WTC11 (cell line): ENCODE data around the gene EFCAB14. TPM values are rescaled to one million over a fixed set of nuclear protein-coding genes. Genes with fewer than 3 reads are reported as not detected.
"Not testable (repeated sequence)": the region's sequence is repeated elsewhere in the genome, so short reads cannot be mapped to it uniquely, and the experiment has no call there.

ENCODE experiments used
- ATAC-seq: fragments of 200-7000 bp; cut with Tn5 transposase; 2 replicates; pipeline ENCODE4 v1.10.0; 2021; ENCODE audit warnings: mild to moderate bottlenecking, moderate library complexity
- CTCF ChIA-PET: fragments of 300-600 bp; sonication (Branson Sonifier 250); formaldehyde crosslinking; loops from one replicate; lab custom pipeline; 2021; ENCODE audit warnings: antibody characterized with exemption; lab: Charles Lee
- POLR2A ChIA-PET: fragments of 350-600 bp; sonication (Branson Sonifier 250); formaldehyde crosslinking; loops from one replicate; lab custom pipeline; 2021; ENCODE audit warnings: antibody characterized with exemption; lab: Charles Lee
- DNase-seq: peaks from one replicate; pipeline ENCODE4 v3.0.0; 2021; ENCODE audit warnings: low spot score
- H3K27ac Mint-ChIP-seq: 2 replicates; pipeline ENCODE4 v1.8.0; 2021; ENCODE audit warnings: mixed read lengths
- H3K27me3 Mint-ChIP-seq: 2 replicates; pipeline ENCODE4 v1.8.0; 2021; ENCODE audit warnings: low read depth, mild to moderate bottlenecking, moderate library complexity, mixed read lengths
- H3K36me3 Mint-ChIP-seq: 2 replicates; pipeline ENCODE4 v1.8.0; 2021; ENCODE audit warnings: mixed read lengths
- H3K4me1 Mint-ChIP-seq: 2 replicates; pipeline ENCODE4 v1.8.0; 2022; ENCODE audit warnings: mixed read lengths
- H3K4me3 Mint-ChIP-seq: 2 replicates; pipeline ENCODE4 v1.8.0; 2021; ENCODE audit warnings: mild to moderate bottlenecking, moderate library complexity, mixed read lengths
- H3K9me3 Mint-ChIP-seq: 2 replicates; pipeline ENCODE4 v1.8.0; 2021; ENCODE audit warnings: mixed read lengths
- FOXP1 ChIP-seq: sonication (generic); formaldehyde crosslinking; IDR thresholded peaks from 2 replicates; pipeline ENCODE4 v1.8.0; 2022; ENCODE audit warnings: missing genetic modification reagents, mild to moderate bottlenecking, moderate library complexity, borderline replicate concordance
- JAZF1 ChIP-seq: fragments of 250-450 bp; sonication (Bioruptor Pico); IDR thresholded peaks from 2 replicates; pipeline ENCODE4 v1.9.0; 2021; ENCODE audit warnings: moderate library complexity, mild to moderate bottlenecking, inconsistent platforms
- OVOL2 ChIP-seq: fragments of 250-450 bp; sonication (Bioruptor Pico); IDR thresholded peaks from 2 replicates; pipeline ENCODE4 v1.9.0; 2021; ENCODE audit warnings: mild to moderate bottlenecking, borderline replicate concordance
- SP1 ChIP-seq: sonication (generic); formaldehyde crosslinking; conservative IDR thresholded peaks from 2 replicates; pipeline ENCODE4 v1.8.1; 2022; ENCODE audit warnings: missing genetic modification reagents
- ZNF138 ChIP-seq: sonication (generic); formaldehyde crosslinking; conservative IDR thresholded peaks from 2 replicates; pipeline ENCODE4 v1.8.1; 2022; ENCODE audit warnings: mild to moderate bottlenecking, moderate library complexity, missing genetic modification reagents
- ZNF232 ChIP-seq: sonication (generic); formaldehyde crosslinking; IDR thresholded peaks from 2 replicates; pipeline ENCODE4 v1.8.0; 2022; ENCODE audit warnings: mild to moderate bottlenecking, missing genetic modification reagents
- ZNF416 ChIP-seq: fragments of 250-450 bp; sonication (Bioruptor Pico); IDR thresholded peaks from 2 replicates; pipeline ENCODE4 v1.9.0; 2021; ENCODE audit warnings: mild to moderate bottlenecking, inconsistent platforms
- ZNF423 ChIP-seq: fragments of 250-450 bp; sonication (Bioruptor Pico); IDR thresholded peaks from 2 replicates; pipeline ENCODE4 v2.1.2; 2022; ENCODE audit warnings: mild to moderate bottlenecking, moderate library complexity
- total RNA-seq: library from RNA; stranded (reverse); gene quantifications from 3 replicates; pipeline ENCODE4 v1.2.3, GENCODE V29; 2021
- TF ChIP-seq, protein P1 (sequence below): sonication (generic); formaldehyde crosslinking; IDR thresholded peaks from 2 replicates; pipeline ENCODE4 v1.8.1; 2023; ENCODE audit warnings: mild to moderate bottlenecking, missing genetic modification reagents
- TF ChIP-seq, protein P2 (sequence below): sonication (generic); formaldehyde crosslinking; conservative IDR thresholded peaks from 2 replicates; pipeline ENCODE4 v1.8.1; 2023; ENCODE audit warnings: mild to moderate bottlenecking, low read depth, missing genetic modification reagents, moderate library complexity
- TF ChIP-seq, protein P3 (sequence below): sonication (generic); formaldehyde crosslinking; IDR thresholded peaks from 2 replicates; pipeline ENCODE4 v1.8.0; 2023; ENCODE audit warnings: mild to moderate bottlenecking, missing genetic modification reagents
- TF ChIP-seq, protein P4 (sequence below): fragments of 250-450 bp; sonication (Bioruptor Pico); IDR thresholded peaks from 2 replicates; pipeline ENCODE4 v1.9.0; 2021; ENCODE audit warnings: mild to moderate bottlenecking
- TF ChIP-seq, protein P5 (sequence below): fragments of 250-450 bp; sonication (Bioruptor Pico); conservative IDR thresholded peaks from 2 replicates; pipeline ENCODE4 v1.9.0; 2021; ENCODE audit warnings: mild to moderate bottlenecking
- TF ChIP-seq, protein P6 (sequence below): fragments of 200-600 bp; IDR thresholded peaks from 2 replicates; pipeline ENCODE4 v1.8.0; 2022; ENCODE audit warnings: antibody characterized with exemption
- TF ChIP-seq, protein P7 (sequence below): fragments of 250-450 bp; sonication (Bioruptor Pico); IDR thresholded peaks from 2 replicates; pipeline ENCODE4 v2.1.2; 2022; ENCODE audit warnings: mild to moderate bottlenecking, moderate library complexity

The EFCAB14 gene
- total RNA-seq, 1 experiment from 2014 or later: 46.2 TPM

DNA sequence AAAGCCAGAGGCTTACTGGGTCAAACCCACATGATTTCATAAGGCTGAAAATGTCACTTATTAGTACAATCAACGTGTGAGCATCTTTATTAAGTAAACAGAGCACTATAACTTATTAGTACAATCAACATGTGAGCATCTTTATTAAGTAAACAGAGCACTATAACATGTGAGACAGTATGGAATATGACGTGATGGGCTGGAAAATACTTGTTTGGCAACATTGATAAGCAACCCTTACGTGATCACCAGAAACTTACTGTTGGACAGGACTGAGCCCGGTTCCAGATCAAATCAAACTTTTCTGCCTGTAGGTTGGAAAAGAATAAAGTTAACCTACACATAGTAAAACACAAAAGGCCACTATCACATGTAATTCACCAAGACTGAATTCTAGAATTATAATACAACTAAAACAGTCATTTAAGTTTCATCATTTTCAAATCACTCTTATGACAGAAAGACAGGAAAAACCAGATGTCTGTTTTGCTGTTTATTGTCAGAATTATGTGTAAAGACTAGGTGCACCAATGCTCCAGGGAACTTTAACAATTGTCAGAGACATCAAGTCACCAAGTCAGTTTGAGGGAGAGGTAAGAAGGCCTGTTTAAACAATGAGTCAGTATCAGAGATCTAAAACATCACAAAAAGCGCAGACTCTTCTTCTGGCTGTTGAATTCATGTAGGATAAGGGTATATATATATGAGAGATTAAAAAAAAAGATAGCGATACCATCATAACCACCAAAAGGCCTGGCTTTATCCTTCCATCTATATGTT lies 66.4 kb downstream of the EFCAB14 start:
- ChIA-PET CTCF (no interaction called here), POLR2A (no interaction called here)
- Mint-ChIP-seq H3K27me3 (no peaks in the 10 kb centered on the region), H3K9me3 (peaks cover 24% of the 10 kb centered on the region), H3K27ac (no peak overlapping the region), H3K36me3 (peaks cover 58% of the 10 kb centered on the region), H3K4me1 (no peaks in the 10 kb centered on the region), H3K4me3 (no peak overlapping the region)
- TF ChIP-seq, protein P1, sequence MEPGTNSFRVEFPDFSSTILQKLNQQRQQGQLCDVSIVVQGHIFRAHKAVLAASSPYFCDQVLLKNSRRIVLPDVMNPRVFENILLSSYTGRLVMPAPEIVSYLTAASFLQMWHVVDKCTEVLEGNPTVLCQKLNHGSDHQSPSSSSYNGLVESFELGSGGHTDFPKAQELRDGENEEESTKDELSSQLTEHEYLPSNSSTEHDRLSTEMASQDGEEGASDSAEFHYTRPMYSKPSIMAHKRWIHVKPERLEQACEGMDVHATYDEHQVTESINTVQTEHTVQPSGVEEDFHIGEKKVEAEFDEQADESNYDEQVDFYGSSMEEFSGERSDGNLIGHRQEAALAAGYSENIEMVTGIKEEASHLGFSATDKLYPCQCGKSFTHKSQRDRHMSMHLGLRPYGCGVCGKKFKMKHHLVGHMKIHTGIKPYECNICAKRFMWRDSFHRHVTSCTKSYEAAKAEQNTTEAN: no peak
- no peak for TF ChIP-seq SP1 (CRISPR knock-in tag)
- TF ChIP-seq, protein P2, sequence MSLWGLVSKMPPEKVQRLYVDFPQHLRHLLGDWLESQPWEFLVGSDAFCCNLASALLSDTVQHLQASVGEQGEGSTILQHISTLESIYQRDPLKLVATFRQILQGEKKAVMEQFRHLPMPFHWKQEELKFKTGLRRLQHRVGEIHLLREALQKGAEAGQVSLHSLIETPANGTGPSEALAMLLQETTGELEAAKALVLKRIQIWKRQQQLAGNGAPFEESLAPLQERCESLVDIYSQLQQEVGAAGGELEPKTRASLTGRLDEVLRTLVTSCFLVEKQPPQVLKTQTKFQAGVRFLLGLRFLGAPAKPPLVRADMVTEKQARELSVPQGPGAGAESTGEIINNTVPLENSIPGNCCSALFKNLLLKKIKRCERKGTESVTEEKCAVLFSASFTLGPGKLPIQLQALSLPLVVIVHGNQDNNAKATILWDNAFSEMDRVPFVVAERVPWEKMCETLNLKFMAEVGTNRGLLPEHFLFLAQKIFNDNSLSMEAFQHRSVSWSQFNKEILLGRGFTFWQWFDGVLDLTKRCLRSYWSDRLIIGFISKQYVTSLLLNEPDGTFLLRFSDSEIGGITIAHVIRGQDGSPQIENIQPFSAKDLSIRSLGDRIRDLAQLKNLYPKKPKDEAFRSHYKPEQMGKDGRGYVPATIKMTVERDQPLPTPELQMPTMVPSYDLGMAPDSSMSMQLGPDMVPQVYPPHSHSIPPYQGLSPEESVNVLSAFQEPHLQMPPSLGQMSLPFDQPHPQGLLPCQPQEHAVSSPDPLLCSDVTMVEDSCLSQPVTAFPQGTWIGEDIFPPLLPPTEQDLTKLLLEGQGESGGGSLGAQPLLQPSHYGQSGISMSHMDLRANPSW (CRISPR knock-in tag): no peak
- TF ChIP-seq ZNF423 (CRISPR knock-in tag): no peak
- TF ChIP-seq OVOL2 (CRISPR knock-in tag): no peak
- no peak for TF ChIP-seq JAZF1
- TF ChIP-seq, protein P3, sequence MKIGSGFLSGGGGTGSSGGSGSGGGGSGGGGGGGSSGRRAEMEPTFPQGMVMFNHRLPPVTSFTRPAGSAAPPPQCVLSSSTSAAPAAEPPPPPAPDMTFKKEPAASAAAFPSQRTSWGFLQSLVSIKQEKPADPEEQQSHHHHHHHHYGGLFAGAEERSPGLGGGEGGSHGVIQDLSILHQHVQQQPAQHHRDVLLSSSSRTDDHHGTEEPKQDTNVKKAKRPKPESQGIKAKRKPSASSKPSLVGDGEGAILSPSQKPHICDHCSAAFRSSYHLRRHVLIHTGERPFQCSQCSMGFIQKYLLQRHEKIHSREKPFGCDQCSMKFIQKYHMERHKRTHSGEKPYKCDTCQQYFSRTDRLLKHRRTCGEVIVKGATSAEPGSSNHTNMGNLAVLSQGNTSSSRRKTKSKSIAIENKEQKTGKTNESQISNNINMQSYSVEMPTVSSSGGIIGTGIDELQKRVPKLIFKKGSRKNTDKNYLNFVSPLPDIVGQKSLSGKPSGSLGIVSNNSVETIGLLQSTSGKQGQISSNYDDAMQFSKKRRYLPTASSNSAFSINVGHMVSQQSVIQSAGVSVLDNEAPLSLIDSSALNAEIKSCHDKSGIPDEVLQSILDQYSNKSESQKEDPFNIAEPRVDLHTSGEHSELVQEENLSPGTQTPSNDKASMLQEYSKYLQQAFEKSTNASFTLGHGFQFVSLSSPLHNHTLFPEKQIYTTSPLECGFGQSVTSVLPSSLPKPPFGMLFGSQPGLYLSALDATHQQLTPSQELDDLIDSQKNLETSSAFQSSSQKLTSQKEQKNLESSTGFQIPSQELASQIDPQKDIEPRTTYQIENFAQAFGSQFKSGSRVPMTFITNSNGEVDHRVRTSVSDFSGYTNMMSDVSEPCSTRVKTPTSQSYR (CRISPR knock-in tag): no peak
- TF ChIP-seq, protein P4, sequence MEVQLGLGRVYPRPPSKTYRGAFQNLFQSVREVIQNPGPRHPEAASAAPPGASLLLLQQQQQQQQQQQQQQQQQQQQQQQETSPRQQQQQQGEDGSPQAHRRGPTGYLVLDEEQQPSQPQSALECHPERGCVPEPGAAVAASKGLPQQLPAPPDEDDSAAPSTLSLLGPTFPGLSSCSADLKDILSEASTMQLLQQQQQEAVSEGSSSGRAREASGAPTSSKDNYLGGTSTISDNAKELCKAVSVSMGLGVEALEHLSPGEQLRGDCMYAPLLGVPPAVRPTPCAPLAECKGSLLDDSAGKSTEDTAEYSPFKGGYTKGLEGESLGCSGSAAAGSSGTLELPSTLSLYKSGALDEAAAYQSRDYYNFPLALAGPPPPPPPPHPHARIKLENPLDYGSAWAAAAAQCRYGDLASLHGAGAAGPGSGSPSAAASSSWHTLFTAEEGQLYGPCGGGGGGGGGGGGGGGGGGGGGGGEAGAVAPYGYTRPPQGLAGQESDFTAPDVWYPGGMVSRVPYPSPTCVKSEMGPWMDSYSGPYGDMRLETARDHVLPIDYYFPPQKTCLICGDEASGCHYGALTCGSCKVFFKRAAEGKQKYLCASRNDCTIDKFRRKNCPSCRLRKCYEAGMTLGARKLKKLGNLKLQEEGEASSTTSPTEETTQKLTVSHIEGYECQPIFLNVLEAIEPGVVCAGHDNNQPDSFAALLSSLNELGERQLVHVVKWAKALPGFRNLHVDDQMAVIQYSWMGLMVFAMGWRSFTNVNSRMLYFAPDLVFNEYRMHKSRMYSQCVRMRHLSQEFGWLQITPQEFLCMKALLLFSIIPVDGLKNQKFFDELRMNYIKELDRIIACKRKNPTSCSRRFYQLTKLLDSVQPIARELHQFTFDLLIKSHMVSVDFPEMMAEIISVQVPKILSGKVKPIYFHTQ (CRISPR knock-in tag): no peak
- TF ChIP-seq, protein P5, sequence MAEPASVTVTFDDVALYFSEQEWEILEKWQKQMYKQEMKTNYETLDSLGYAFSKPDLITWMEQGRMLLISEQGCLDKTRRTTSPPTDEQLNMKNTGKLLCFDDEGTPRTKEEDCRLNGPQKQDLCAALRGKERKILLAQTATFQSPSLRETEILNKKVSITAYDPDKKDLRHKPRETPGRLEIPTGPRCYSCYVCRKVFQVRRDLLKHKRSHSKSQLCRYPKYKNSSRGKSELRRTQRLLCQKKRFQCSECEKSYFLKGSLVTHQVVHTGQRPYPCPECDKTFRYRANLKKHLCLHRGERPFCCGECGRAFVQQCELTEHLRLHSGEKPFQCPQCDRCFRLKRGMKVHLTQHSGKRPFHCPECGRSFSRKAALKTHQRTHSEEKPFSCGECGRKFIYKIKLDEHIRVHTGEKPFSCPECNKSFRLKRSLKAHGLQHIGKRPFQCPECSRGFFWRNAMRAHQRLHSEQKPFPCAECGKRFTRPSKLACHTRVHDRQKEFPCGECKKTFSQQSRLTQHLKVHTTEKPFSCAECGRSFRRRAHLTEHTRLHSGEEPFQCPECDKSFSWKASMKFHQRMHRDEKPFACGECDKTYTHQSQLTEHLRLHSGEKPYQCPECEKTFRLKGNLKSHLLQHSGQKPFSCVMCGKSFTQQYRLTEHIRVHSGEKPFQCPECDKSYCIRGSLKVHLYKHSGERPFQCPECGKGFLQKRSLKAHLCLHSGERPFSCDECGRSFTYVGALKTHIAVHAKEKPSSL: no peak
- no peak for TF ChIP-seq FOXP1 (CRISPR knock-in tag)
- no peak for TF ChIP-seq ZNF138 (CRISPR knock-in tag)
- TF ChIP-seq, protein P6, sequence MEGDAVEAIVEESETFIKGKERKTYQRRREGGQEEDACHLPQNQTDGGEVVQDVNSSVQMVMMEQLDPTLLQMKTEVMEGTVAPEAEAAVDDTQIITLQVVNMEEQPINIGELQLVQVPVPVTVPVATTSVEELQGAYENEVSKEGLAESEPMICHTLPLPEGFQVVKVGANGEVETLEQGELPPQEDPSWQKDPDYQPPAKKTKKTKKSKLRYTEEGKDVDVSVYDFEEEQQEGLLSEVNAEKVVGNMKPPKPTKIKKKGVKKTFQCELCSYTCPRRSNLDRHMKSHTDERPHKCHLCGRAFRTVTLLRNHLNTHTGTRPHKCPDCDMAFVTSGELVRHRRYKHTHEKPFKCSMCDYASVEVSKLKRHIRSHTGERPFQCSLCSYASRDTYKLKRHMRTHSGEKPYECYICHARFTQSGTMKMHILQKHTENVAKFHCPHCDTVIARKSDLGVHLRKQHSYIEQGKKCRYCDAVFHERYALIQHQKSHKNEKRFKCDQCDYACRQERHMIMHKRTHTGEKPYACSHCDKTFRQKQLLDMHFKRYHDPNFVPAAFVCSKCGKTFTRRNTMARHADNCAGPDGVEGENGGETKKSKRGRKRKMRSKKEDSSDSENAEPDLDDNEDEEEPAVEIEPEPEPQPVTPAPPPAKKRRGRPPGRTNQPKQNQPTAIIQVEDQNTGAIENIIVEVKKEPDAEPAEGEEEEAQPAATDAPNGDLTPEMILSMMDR: no peak
- TF ChIP-seq, protein P7, sequence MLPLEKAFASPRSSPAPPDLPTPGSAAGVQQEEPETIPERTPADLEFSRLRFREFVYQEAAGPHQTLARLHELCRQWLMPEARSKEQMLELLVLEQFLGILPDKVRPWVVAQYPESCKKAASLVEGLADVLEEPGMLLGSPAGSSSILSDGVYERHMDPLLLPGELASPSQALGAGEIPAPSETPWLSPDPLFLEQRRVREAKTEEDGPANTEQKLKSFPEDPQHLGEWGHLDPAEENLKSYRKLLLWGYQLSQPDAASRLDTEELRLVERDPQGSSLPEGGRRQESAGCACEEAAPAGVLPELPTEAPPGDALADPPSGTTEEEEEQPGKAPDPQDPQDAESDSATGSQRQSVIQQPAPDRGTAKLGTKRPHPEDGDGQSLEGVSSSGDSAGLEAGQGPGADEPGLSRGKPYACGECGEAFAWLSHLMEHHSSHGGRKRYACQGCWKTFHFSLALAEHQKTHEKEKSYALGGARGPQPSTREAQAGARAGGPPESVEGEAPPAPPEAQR (CRISPR knock-in tag): no peak
- TF ChIP-seq ZNF232 (CRISPR knock-in tag): no peak
- no peak for TF ChIP-seq ZNF416
- TF ChIP-seq, all 79 proteins: peak for 0
- DNase-seq (no peak), ATAC-seq (no peak)

DNA sequence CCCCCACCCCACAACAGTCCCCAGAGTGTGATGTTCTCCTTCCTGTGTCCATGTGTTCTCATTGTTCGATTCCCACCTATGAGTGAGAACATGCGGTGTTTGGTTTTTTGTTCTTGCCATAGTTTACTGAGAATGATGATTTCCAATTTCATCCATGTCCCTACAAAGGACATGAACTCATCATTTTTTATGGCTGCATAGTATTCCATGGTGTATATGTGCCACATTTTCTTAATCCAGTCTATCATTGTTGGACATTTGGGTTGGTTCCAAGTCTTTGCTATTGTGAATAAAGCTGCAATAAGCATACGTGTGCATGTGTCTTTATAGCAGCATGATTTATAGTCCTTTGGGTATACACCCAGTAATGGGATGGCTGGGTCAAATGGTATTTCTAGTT lies 67.8 kb downstream of the EFCAB14 start:
- H3K27me3 Mint-ChIP-seq, H3K4me3 Mint-ChIP-seq, H3K4me1 Mint-ChIP-seq, H3K27ac Mint-ChIP-seq, DNase-seq, POLR2A ChIA-PET, ATAC-seq: not testable (repeated sequence)
- Mint-ChIP-seq H3K9me3 (peaks cover 28% of the 10 kb centered on the region), H3K36me3 (peaks cover 66% of the 10 kb centered on the region)
- CTCF ChIA-PET: interaction anchor here (0.9 kb wide), 1 partner anchor 74 kb away, joined by 5 read pairs; no protein-coding TSS in a partner anchor
